ENCODE measurements around the gene ZC3H6. TPM values are rescaled to one million over a fixed set of nuclear protein-coding genes. Genes with fewer than 3 reads are reported as not detected.

The ZC3H6 gene
- total and polyA plus RNA-seq, 2 of the 4 experiments (the other 2 are of a cell fraction): 0.55 to 2.0 TPM

- Histone ChIP-seq H2BK15ac (ENCODE audit: low read depth, low read length) (no peak overlapping the region), H3K14ac (replicated peaks; ENCODE audit: low read depth, low read length) (no peak overlapping the region), H2AK5ac (ENCODE audit: low read depth, low read length) (no peak overlapping the region), H3K9ac (ENCODE audit: low read depth, low read length) (no peak overlapping the region), H2AFZ (replicated peaks; ENCODE audit: low read length, poor library complexity) (no peak overlapping the region), H3K23ac (ENCODE audit: low read depth, low read length) (no peak overlapping the region), H3K27ac (ENCODE audit: insufficient read depth, low read length) (no peak overlapping the region), H3K9me1 (ENCODE audit: insufficient read depth, low read length) (peaks cover 2% of the 10 kb centered on the region; the same call in 1 of the 2 replicates), H3K9me3 (ENCODE audit: control insufficient read depth, insufficient read depth, low read length) (no peaks in the 10 kb centered on the region), H4K5ac (ENCODE audit: low read depth, low read length) (no peak overlapping the region), H2BK5ac (ENCODE audit: low read depth, low read length, poor library complexity, severe bottlenecking) (no peak overlapping the region), H4K20me1 (ENCODE audit: insufficient read depth, low read length) (no peaks in the 10 kb centered on the region), H3K79me1 (ENCODE audit: low read depth in 1 of 2, low read length in 2 of 2) (no peaks in the 10 kb centered on the region), H3K4ac (ENCODE audit: low read depth, low read length) (no peak overlapping the region), H2AK9ac (replicated peaks; ENCODE audit: low read depth, low read length, poor library complexity) (no peak overlapping the region), H3K27me3 (ENCODE audit: control insufficient read depth, insufficient read depth, low read length) (no peaks in the 10 kb centered on the region), H3K4me3 (ENCODE audit: insufficient read depth, low read depth, low read length) (no peak overlapping the region), H3K18ac (ENCODE audit: low read depth, low read length) (no peak overlapping the region), H3K4me2 (ENCODE audit: low read depth, low read length) (no peak overlapping the region), H2BK120ac (ENCODE audit: low read depth, low read length) (no peak overlapping the region), H4K8ac (ENCODE audit: low read depth in 2 of 2, low read length in 2 of 2) (no peak overlapping the region), H2BK20ac (ENCODE audit: low read depth, low read length) (no peak overlapping the region), H3K36me3 (ENCODE audit: control insufficient read depth, insufficient read depth, low read length) (peaks cover 3% of the 10 kb centered on the region; the same call in 1 of the 2 replicates), H3K4me1 (ENCODE audit: control insufficient read depth, insufficient read depth, low read length) (0 out of 2 replicates have a peak, but pooled peaks cover 2% of the 10 kb centered on the region), H3K56ac (ENCODE audit: extremely low read depth, insufficient read depth, low read length) (no peak overlapping the region), H4K91ac (ENCODE audit: insufficient read depth, low read depth, low read length) (no peak overlapping the region)
- DNase-seq (no peak), ATAC-seq (ENCODE audit: low read depth) (no peak)
- TF ChIP-seq CEBPB (IDR thresholded peaks at IDR 0.05; ENCODE audit: low read depth, low read length): no peak
- no peak for TF ChIP-seq BHLHE40 (IDR thresholded peaks at IDR 0.05; ENCODE audit: low read depth, low read length)
- no peak for TF ChIP-seq USF2 (IDR thresholded peaks at IDR 0.05; ENCODE audit: low read depth, low read length)
- peak; percentile 54; the same call in 1 of the 2 replicates for TF ChIP-seq MAFK (IDR thresholded peaks at IDR 0.05; ENCODE audit: low read depth, low read length)
- TF ChIP-seq RAD21 (IDR thresholded peaks at IDR 0.05; ENCODE audit: low read length): no peak
- no peak for TF ChIP-seq CTCF (conservative IDR thresholded peaks at IDR 0.05; ENCODE audit: low read depth, low read length)
- TF ChIP-seq ELK1 (IDR thresholded peaks at IDR 0.05; ENCODE audit: borderline replicate concordance, low read depth, low read length): no peak
- no peak for TF ChIP-seq RCOR1 (IDR thresholded peaks at IDR 0.05; ENCODE audit: insufficient replicate concordance, low read length)
- dilution Hi-C loops (cut with HindIII; ENCODE audit: low sequenced_read_pairs, unreplicated experiment) (no loop called here), in situ Hi-C loops (cut with MboI; ENCODE audit: low sequenced_read_pairs) (no loop called here), intact Hi-C loops (cut with micrococcal nuclease) (no loop called here)
- ChIA-PET POLR2A (ENCODE audit: unreplicated experiment) (no interaction called here), CTCF (interaction anchor here (0.7 kb wide), 1 partner anchor 17 kb away, joined by 4 read pairs; no protein-coding TSS in a partner anchor)
- BruUV-seq (replicated peaks): no TSS peak
These were observed 36.5 kb downstream of the ZC3H6 start for GRCh38 chr2:112311932-112312331.

All from IMR-90 (cell line).